Chondrocyte (in vitro differentiated cells): Measurements from ENCODE around the gene SPSB1. TPM values are rescaled to one million over a fixed set of nuclear protein-coding genes. Genes with fewer than 3 reads are reported as not detected.

Experiments used
- DNase-seq: peaks from one replicate; pipeline ENCODE4 v3.0.0; 2021; ENCODE audit warnings: mixed read lengths, low spot score
- H3K27ac Mint-ChIP-seq: one replicate; pipeline ENCODE4 v1.8.0; 2021; ENCODE audit warnings: mild to moderate bottlenecking, moderate library complexity, mixed read lengths; ENCODE audit not compliant: unreplicated experiment
- H3K27me3 Mint-ChIP-seq: 2 replicates; pipeline ENCODE4 v1.8.0; 2021; ENCODE audit warnings: low read depth, mixed read lengths
- H3K36me3 Mint-ChIP-seq: 2 replicates; pipeline ENCODE4 v1.8.0; 2021; ENCODE audit warnings: low read depth, mixed read lengths
- H3K4me1 Mint-ChIP-seq: 2 replicates; pipeline ENCODE4 v1.8.0; 2021; ENCODE audit warnings: low read depth, mild to moderate bottlenecking, mixed read lengths
- H3K4me3 Mint-ChIP-seq: one replicate; pipeline ENCODE4 v1.8.0; 2021; ENCODE audit warnings: mild to moderate bottlenecking, moderate library complexity, mixed read lengths; ENCODE audit not compliant: unreplicated experiment
- H3K9me3 Mint-ChIP-seq: 2 replicates; pipeline ENCODE4 v1.8.0; 2021; ENCODE audit warnings: low read depth, mixed read lengths
- CTCF ChIP-seq: fragments of 200-600 bp; sonication (generic); IDR thresholded peaks from 2 replicates; pipeline ENCODE4 v1.5.0; 2021; ENCODE audit warnings: antibody characterized with exemption, mild to moderate bottlenecking, moderate library complexity
- total RNA-seq: library from RNA; stranded (reverse); gene quantifications from 3 replicates; pipeline ENCODE4 v1.2.1, GENCODE V29; 2021

Gene SPSB1
- total RNA-seq, 1 donor from 2014 or later: 173 TPM

GRCh38 chr1:9269721-9270120 is 23.0 kb upstream of the SPSB1 start:
- peaks cover 6% of the 10 kb centered on the region for H3K36me3 Mint-ChIP-seq
- no peaks in the 10 kb centered on the region for H3K9me3 Mint-ChIP-seq
- no peak overlapping the region for H3K27ac Mint-ChIP-seq
- H3K4me1 Mint-ChIP-seq: peaks cover 42% of the 10 kb centered on the region
- no peak overlapping the region for H3K4me3 Mint-ChIP-seq
- no peak for DNase-seq
- H3K27me3 Mint-ChIP-seq: no peaks in the 10 kb centered on the region
- no peak for TF ChIP-seq CTCF

- peak overlapping the region; percentile 14 for H3K27ac Mint-ChIP-seq
- no peak for DNase-seq
- no peaks in the 10 kb centered on the region for H3K9me3 Mint-ChIP-seq
- no peaks in the 10 kb centered on the region for H3K27me3 Mint-ChIP-seq
- TF ChIP-seq CTCF: no peak
- peaks cover 48% of the 10 kb centered on the region for H3K4me1 Mint-ChIP-seq
- H3K36me3 Mint-ChIP-seq: peaks cover 2% of the 10 kb centered on the region
- H3K4me3 Mint-ChIP-seq: no peak overlapping the region
Measured at GRCh38 chr1:9270290-9270883, 22.3 kb upstream of the SPSB1 start.

- H3K27ac Mint-ChIP-seq: peak overlapping the region; percentile 59
- peaks cover 2% of the 10 kb centered on the region for H3K36me3 Mint-ChIP-seq
- no peak for DNase-seq
- peaks cover 56% of the 10 kb centered on the region for H3K4me1 Mint-ChIP-seq
- H3K27me3 Mint-ChIP-seq: no peaks in the 10 kb centered on the region
- no peaks in the 10 kb centered on the region for H3K9me3 Mint-ChIP-seq
- H3K4me3 Mint-ChIP-seq: no peak overlapping the region
- no peak for TF ChIP-seq CTCF
Measured at GRCh38 chr1:9271283-9271682, 21.4 kb upstream of the SPSB1 start.

- TF ChIP-seq CTCF: no peak
- Mint-ChIP-seq H3K4me3 (no peak overlapping the region), H3K9me3 (no peaks in the 10 kb centered on the region), H3K27me3 (no peaks in the 10 kb centered on the region), H3K27ac (no peak overlapping the region), H3K36me3 (peaks cover 2% of the 10 kb centered on the region), H3K4me1 (peaks cover 51% of the 10 kb centered on the region)
- DNase-seq: no peak
Measured at GRCh38 chr1:9271861-9272595, 20.7 kb upstream of the SPSB1 start.

- Mint-ChIP-seq H3K27me3 (no peaks in the 10 kb centered on the region), H3K4me1 (peaks cover 46% of the 10 kb centered on the region), H3K27ac (no peak overlapping the region), H3K36me3 (peaks cover 2% of the 10 kb centered on the region), H3K4me3 (no peak overlapping the region), H3K9me3 (no peaks in the 10 kb centered on the region)
- peak; percentile 15 for TF ChIP-seq CTCF
- DNase-seq: no peak
Measured at GRCh38 chr1:9273177-9273576, 19.5 kb upstream of the SPSB1 start.
